Keratinocyte (primary cell): ENCODE measurements around the gene TULP1. TPM values are rescaled to one million over a fixed set of nuclear protein-coding genes. Genes with fewer than 3 reads are reported as not detected.

Experiments used
- DNase-seq: peaks from one replicate; pipeline ENCODE4 v3.0.0-alpha.2; 2011; ENCODE audit warnings: low read depth, missing footprints, low spot score
- FAIRE-seq: peaks from 2 replicates; lab custom pipeline; 2011; peaks lifted over from hg19 to GRCh38; lab: Jason Lieb, UNC
- H2AFZ ChIP-seq: 2 replicates; pipeline ENCODE4 v1.6.0; 2012; ENCODE audit warnings: low read length, control low read depth, inconsistent platforms; ENCODE audit not compliant: control insufficient read depth
- H3K27ac ChIP-seq: 2 replicates; pipeline ENCODE4 v1.5.1; 2011; ENCODE audit warnings: low read length; ENCODE audit not compliant: control insufficient read depth, insufficient read depth
- H3K27me3 ChIP-seq: 3 replicates; pipeline ENCODE4 v1.6.0; 2011; ENCODE audit warnings: low read length; ENCODE audit not compliant: control insufficient read depth, insufficient read depth; ENCODE audit errors: extremely low read depth
- H3K36me3 ChIP-seq, 2 experiments: 2 replicates in 1 of 2; 3 replicates in 1 of 2; pipeline ENCODE4 v1.5.1; 2011; ENCODE audit warnings: low read length in 2 of 2, mild to moderate bottlenecking in 1 of 2; ENCODE audit not compliant: control insufficient read depth in 2 of 2, insufficient read depth in 2 of 2; ENCODE audit errors: extremely low read depth in 1 of 2
- H3K4me1 ChIP-seq: 3 replicates; pipeline ENCODE4 v1.5.1; 2011; ENCODE audit warnings: low read length; ENCODE audit not compliant: control insufficient read depth, insufficient read depth; ENCODE audit errors: extremely low read depth
- H3K4me2 ChIP-seq: 3 replicates; pipeline ENCODE4 v1.6.0; 2011; ENCODE audit warnings: low read depth, low read length; ENCODE audit not compliant: control insufficient read depth, insufficient read depth; ENCODE audit errors: extremely low read depth
- H3K4me3 ChIP-seq, 3 experiments: fragments of 200-600 bp in 1 of 3; sonication (generic) in 1 of 3; 2 replicates in 2 of 3; 3 replicates in 1 of 3; pipeline ENCODE4 v1.5.1; 2011 to 2016; ENCODE audit warnings: low read length in 3 of 3, mild to moderate bottlenecking in 3 of 3, control low read depth in 2 of 3, inconsistent platforms in 1 of 3, low read depth in 1 of 3, mixed read lengths in 1 of 3, mixed run types in 1 of 3, moderate library complexity in 1 of 3; ENCODE audit not compliant: control insufficient read depth in 2 of 3, insufficient read depth in 2 of 3; ENCODE audit errors: extremely low read depth in 1 of 3
- H3K79me2 ChIP-seq: 2 replicates; pipeline ENCODE4 v1.6.0; 2012; ENCODE audit warnings: low read length; ENCODE audit not compliant: control insufficient read depth, insufficient read depth
- H3K9ac ChIP-seq: 3 replicates; pipeline ENCODE4 v1.6.0; 2011; ENCODE audit warnings: low read length; ENCODE audit not compliant: control insufficient read depth, insufficient read depth; ENCODE audit errors: extremely low read depth
- H3K9me1 ChIP-seq: 3 replicates; pipeline ENCODE4 v1.6.0; 2011; ENCODE audit warnings: low read length; ENCODE audit not compliant: control insufficient read depth, insufficient read depth; ENCODE audit errors: extremely low read depth
- H3K9me3 ChIP-seq: 2 replicates; pipeline ENCODE4 v1.5.1; 2012; ENCODE audit warnings: low read depth, low read length; ENCODE audit not compliant: control insufficient read depth
- H4K20me1 ChIP-seq: 3 replicates; pipeline ENCODE4 v1.6.0; 2011; ENCODE audit warnings: low read length; ENCODE audit not compliant: control insufficient read depth, insufficient read depth; ENCODE audit errors: extremely low read depth
- EZH2 ChIP-seq: IDR thresholded peaks from one replicate; pipeline ENCODE4 v1.6.1; 2012; ENCODE audit warnings: inconsistent platforms, mild to moderate bottlenecking, low read length, moderate library complexity
- dilution Hi-C: fragments of 300-500 bp; cut with MboI; formaldehyde crosslinking; loops from one replicate; pipeline ENCODE4 v1.7.0; 2020; ENCODE audit warnings: low sequenced_read_pairs; ENCODE audit not compliant: extremely low pct_ligation_motif_present
- polyA plus RNA-seq, 5 experiments: library from polyadenylated mRNA; depleted of rRNA in 3 of 5; stranded (reverse) in 3 of 5; stranded (forward) in 1 of 5; unstranded in 1 of 5; fragments of >200 nt; gene quantifications; 1 replicate in 1 of 5; 2 replicates in 3 of 5; 3 replicates in 1 of 5; pipeline versions ENCODE4 v1.2.1 to v1.2.3, GENCODE V29; 2011 to 2012; ENCODE audit warnings: missing spikeins in 2 of 5, low read depth in 1 of 5, low replicate concordance in 1 of 5
- TF ChIP-seq, protein P1 (sequence below), 3 experiments: IDR thresholded peaks in 1 of 3; conservative IDR thresholded peaks in 1 of 3; optimal IDR thresholded peaks in 1 of 3; 2 replicates in 2 of 3; 3 replicates in 1 of 3; pipeline versions ENCODE3 to v1.5.1; 2011; ENCODE audit warnings: low read length in 3 of 3, mild to moderate bottlenecking in 3 of 3, moderate library complexity in 2 of 3, control low read depth in 1 of 3, inconsistent platforms in 1 of 3; ENCODE audit not compliant: insufficient read depth in 2 of 3; ENCODE audit errors: extremely low read depth in 1 of 3

The TULP1 gene
- polyA plus RNA-seq, 1 donor (not counting 4 experiments of a cell fraction or from before 2014, with no cell fraction given), result not detected

DNA sequence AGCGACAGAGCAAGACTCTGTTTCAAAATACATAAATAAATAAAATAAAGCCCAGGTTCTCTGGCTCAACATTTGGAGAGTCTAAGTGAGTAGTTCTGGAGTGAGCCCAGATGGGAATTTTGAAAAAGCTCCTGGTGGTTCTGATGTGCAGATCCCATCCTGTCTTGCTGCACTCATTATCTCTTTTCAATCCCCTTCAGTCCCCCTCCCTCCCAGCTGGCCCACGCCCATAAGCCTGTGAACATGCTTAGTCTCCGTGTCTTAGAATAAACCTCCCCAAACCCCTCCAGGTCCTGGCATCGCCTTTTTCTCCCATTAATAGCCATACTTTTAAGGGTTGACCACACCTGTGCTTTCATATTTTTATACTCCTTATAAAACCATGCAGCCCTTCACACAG is 19.4 kb upstream of the TULP1 start:
- no peaks in the 10 kb centered on the region for H3K36me3 ChIP-seq
- no peak overlapping the region for H3K4me2 ChIP-seq
- no peak overlapping the region for H2AFZ ChIP-seq
- H3K9ac ChIP-seq, result no peak overlapping the region
- no peaks in the 10 kb centered on the region for H3K4me1 ChIP-seq
- no peaks in the 10 kb centered on the region for H3K79me2 ChIP-seq
- dilution Hi-C loops, result no loop called here
- no peak for DNase-seq
- no peak overlapping the region for H3K27ac ChIP-seq
- no peaks in the 10 kb centered on the region for H3K27me3 ChIP-seq
- no peaks in the 10 kb centered on the region for H3K9me1 ChIP-seq
- TF ChIP-seq, protein P1, sequence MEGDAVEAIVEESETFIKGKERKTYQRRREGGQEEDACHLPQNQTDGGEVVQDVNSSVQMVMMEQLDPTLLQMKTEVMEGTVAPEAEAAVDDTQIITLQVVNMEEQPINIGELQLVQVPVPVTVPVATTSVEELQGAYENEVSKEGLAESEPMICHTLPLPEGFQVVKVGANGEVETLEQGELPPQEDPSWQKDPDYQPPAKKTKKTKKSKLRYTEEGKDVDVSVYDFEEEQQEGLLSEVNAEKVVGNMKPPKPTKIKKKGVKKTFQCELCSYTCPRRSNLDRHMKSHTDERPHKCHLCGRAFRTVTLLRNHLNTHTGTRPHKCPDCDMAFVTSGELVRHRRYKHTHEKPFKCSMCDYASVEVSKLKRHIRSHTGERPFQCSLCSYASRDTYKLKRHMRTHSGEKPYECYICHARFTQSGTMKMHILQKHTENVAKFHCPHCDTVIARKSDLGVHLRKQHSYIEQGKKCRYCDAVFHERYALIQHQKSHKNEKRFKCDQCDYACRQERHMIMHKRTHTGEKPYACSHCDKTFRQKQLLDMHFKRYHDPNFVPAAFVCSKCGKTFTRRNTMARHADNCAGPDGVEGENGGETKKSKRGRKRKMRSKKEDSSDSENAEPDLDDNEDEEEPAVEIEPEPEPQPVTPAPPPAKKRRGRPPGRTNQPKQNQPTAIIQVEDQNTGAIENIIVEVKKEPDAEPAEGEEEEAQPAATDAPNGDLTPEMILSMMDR (optimal IDR thresholded peaks at IDR 0.05 in 1 of 3, IDR thresholded peaks at IDR 0.05 in 1 of 3, conservative IDR thresholded peaks at IDR 0.05 in 1 of 3; ENCODE audit: extremely low read depth in 1 of 3, insufficient read depth in 2 of 3, low read length in 3 of 3), result no peak
- no peak for TF ChIP-seq EZH2
- H3K9me3 ChIP-seq, result no peaks in the 10 kb centered on the region
- H3K4me3 ChIP-seq, result no peak overlapping the region
- H4K20me1 ChIP-seq, result no peaks in the 10 kb centered on the region
- FAIRE-seq, result no peak

DNA sequence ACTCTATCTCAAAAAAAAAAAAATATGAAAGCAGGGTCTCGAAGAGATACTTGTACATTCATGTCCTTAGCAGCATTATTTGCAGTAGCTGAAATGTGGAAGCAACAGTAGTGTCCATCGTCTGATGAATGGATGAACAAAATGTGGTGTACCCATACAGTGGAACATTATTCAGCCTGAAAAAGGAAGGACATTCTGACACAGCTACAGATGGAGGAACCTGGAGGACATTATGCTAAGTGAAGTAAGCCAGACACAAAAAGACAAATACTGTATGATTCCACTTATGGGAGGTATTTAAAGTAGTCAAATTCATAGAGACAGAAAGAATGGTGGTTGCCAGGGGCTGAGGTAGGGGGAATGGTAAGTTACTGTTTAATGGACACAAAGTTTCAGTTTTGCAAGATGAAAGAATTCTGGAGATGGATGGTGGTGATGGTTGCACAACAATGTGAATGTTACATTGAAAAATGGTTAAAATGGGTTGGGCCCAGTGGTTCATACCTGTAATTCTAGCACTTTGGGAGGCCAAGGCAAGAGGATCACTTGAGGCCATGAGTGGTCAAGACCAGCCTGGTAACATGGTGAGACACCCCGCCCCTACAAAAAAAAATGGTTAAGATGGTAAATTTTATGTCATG is 11.8 kb upstream of the TULP1 start:
- H3K9me1 ChIP-seq, result no peaks in the 10 kb centered on the region
- dilution Hi-C loops, result no loop called here
- no peak for DNase-seq
- H3K27ac ChIP-seq, result no peak overlapping the region
- H3K9ac ChIP-seq, result no peak overlapping the region
- no peaks in the 10 kb centered on the region for H3K36me3 ChIP-seq
- TF ChIP-seq EZH2, result no peak
- TF ChIP-seq, protein P1 (optimal IDR thresholded peaks at IDR 0.05 in 1 of 3, IDR thresholded peaks at IDR 0.05 in 1 of 3, conservative IDR thresholded peaks at IDR 0.05 in 1 of 3; ENCODE audit: extremely low read depth in 1 of 3, insufficient read depth in 2 of 3, low read length in 3 of 3), result no peak
- H3K4me2 ChIP-seq, result no peak overlapping the region
- no peak for FAIRE-seq
- H3K27me3 ChIP-seq, result no peaks in the 10 kb centered on the region
- no peak overlapping the region for H3K4me3 ChIP-seq
- H4K20me1 ChIP-seq, result no peaks in the 10 kb centered on the region
- H3K79me2 ChIP-seq, result no peaks in the 10 kb centered on the region
- peaks cover 8% of the 10 kb centered on the region for H3K4me1 ChIP-seq
- no peak overlapping the region for H2AFZ ChIP-seq
- no peaks in the 10 kb centered on the region for H3K9me3 ChIP-seq
